GM20000 (cell line): ENCODE data around the gene YIF1A.
A peak's percentile ranks its signal among the peaks of the same experiment; 100 is the strongest.

Experiments used
- DNase-seq: peaks from one replicate; pipeline ENCODE4 v3.0.0; 2012; ENCODE audit warnings: low spot score
- TF ChIP-seq, protein P1 (sequence below): IDR thresholded peaks from 2 replicates; pipeline ENCODE4 v1.5.1; 2012; ENCODE audit warnings: mild to moderate bottlenecking, control low read depth; ENCODE audit errors: extremely low read depth, missing control alignments

The YIF1A gene, protein sequence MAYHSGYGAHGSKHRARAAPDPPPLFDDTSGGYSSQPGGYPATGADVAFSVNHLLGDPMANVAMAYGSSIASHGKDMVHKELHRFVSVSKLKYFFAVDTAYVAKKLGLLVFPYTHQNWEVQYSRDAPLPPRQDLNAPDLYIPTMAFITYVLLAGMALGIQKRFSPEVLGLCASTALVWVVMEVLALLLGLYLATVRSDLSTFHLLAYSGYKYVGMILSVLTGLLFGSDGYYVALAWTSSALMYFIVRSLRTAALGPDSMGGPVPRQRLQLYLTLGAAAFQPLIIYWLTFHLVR

DNA sequence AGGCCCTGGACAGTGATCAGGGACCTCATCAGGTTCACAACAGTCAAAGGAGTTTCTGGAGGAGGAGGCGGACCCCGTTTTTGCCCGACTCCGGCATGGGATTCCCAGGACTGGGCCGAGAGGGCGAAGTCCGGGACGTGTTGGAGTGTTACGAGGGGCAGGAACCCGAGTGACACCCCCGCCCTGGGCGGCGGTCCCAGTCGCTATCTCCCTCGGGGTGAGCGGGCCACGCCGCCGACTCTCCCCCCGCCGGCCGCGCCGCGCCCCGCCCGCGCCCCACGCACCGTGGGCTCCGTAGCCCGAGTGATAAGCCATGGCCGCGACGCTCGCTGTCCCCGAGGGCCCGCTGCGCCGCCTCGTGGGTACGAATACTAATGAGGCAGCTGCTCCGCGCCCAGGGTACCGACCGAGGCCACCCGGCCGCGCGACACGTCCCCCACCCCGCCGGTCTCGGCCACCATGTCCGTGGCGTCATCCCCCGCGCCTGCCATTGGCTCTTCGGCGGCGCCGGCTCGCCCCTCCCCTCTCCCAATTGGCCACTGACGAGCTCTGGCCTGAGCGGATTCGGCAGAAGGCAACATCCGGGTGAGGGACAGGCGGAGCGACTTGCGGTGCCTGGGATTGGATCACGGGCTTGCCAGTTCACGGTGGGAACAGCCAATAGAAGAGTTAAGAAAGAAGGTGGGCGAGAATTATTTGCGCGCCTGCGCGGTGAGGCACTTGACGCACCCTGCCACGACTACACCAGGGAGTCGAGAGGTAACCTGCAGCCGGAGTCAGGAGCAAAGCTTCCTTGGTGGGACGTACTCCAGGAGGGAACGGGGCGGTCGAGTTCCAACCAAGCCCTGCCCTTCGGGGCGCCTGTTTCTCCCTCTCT is at the start of gene YIF1A:
YIF1A (minus strand) TSS at position 473 of the 877 bp plus-strand sequence; CDS start at position 315, 158 bp downstream.
- TF ChIP-seq, protein P1, sequence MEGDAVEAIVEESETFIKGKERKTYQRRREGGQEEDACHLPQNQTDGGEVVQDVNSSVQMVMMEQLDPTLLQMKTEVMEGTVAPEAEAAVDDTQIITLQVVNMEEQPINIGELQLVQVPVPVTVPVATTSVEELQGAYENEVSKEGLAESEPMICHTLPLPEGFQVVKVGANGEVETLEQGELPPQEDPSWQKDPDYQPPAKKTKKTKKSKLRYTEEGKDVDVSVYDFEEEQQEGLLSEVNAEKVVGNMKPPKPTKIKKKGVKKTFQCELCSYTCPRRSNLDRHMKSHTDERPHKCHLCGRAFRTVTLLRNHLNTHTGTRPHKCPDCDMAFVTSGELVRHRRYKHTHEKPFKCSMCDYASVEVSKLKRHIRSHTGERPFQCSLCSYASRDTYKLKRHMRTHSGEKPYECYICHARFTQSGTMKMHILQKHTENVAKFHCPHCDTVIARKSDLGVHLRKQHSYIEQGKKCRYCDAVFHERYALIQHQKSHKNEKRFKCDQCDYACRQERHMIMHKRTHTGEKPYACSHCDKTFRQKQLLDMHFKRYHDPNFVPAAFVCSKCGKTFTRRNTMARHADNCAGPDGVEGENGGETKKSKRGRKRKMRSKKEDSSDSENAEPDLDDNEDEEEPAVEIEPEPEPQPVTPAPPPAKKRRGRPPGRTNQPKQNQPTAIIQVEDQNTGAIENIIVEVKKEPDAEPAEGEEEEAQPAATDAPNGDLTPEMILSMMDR = no peak
- DNase-seq = peak; percentile 100

DNA sequence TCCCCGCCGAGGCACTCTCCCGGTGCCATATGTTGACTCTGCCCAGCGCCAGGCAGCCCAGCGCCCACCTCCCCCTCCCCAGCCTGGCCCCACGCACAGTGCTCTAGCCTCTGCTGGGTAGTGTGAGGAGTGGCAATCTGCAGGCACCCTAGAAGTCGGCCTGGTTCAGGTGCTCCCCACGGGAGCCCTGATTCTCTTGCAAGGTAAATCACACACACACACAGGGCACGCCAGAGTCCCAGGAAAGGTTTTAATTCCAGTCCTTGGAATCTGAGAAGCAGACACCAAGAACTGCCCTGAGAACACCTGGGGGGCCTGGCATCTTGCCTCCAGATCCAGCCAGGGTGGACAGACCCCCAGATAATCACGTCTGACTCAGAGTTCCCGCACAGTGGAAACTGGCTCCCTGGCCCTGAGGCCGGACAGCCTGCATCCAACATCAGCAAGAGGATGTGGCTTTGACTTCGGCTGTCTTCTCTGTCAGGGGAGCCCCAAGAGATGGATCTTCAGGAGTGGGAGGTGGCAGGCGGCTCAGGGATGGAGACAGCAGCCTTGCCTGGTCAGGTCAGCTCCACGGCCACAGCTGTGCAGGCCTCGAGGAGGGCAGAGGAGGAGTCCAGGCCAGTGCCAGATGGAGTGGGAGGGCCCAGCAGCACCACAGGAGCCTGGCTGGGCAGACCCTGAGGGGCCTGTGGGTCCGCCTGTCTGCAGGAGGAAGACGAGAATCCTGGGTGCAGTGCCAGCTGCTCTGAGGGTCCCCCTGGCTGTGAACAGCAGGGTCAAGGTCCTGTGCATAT is 48.4 kb upstream of the YIF1A start:
- no peak for DNase-seq
- TF ChIP-seq, protein P1 = no peak

- TF ChIP-seq, protein P1 = no peak
- DNase-seq = peak; percentile 85
These were observed 47.5 kb upstream of the YIF1A start, which contains the start of gene RIN1 for GRCh38 chr11:66336234-66337102. Gene RIN1, minus strand, starts transcription at chr11:66336434. Its CDS starts 32 bp downstream, at chr11:66336402.

DNA sequence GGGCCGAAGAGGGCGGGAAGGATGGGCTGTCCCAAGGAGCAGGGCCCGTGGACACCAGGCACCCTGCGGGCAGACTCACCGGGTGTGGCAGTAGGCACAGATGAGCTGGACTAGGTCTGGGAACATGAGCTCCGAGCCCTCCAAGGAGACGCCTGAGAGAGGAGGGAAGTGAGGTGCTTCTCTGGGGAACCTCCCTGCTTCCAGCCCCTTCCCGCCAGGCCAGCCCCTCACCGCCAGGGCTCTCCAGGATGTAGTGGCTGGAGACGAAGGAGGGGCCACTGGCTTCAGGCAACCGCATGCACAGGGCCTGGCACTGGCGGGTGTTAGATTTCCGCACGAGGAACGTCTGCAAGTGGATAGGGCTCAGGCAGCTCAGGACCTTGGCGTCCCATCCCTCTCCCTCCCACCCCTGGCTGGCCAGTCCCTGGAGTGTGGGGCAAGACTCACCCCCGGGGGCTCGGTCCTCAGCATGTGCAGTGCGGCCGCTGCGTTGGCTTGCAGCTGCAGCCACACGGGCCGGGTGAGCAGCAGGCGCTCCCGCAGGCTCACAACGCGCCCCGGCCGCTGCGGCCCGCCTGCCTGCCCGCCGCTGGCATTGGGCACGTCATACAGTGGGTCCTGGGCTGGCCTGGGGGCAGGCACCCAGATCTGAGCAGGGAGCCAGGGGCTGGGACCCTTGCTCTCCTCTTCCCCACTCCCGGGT is 46.7 kb upstream of the YIF1A start:
- TF ChIP-seq, protein P1 = no peak
- no peak for DNase-seq

GRCh38 chr11:66334605-66335442 is 45.9 kb upstream of the YIF1A start:
- TF ChIP-seq, protein P1 = no peak
- DNase-seq = peak; percentile 62
